ENCODE results near the gene ABCA3.

The ABCA3 gene

GRCh38 chr16:2233046-2233775 lies 107.3 kb downstream of the ABCA3 start:
- H3K36me3 ChIP-seq (ENCODE audit: control insufficient read depth, insufficient read depth, low read length): peaks cover 43% of the 10 kb centered on the region
- DNase-seq (ENCODE audit: extremely low read depth, insufficient read length): no peak
- no peak for TF ChIP-seq CTCF (IDR thresholded peaks at IDR 0.05; ENCODE audit: insufficient read depth, low read length, poor library complexity, severe bottlenecking)
- no peak overlapping the region for H3K4me3 ChIP-seq (replicated peaks; ENCODE audit: low read depth, low read length)
- no peaks in the 10 kb centered on the region for H3K27me3 ChIP-seq (replicated peaks; ENCODE audit: control insufficient read depth, insufficient read depth, low read length)

DNA sequence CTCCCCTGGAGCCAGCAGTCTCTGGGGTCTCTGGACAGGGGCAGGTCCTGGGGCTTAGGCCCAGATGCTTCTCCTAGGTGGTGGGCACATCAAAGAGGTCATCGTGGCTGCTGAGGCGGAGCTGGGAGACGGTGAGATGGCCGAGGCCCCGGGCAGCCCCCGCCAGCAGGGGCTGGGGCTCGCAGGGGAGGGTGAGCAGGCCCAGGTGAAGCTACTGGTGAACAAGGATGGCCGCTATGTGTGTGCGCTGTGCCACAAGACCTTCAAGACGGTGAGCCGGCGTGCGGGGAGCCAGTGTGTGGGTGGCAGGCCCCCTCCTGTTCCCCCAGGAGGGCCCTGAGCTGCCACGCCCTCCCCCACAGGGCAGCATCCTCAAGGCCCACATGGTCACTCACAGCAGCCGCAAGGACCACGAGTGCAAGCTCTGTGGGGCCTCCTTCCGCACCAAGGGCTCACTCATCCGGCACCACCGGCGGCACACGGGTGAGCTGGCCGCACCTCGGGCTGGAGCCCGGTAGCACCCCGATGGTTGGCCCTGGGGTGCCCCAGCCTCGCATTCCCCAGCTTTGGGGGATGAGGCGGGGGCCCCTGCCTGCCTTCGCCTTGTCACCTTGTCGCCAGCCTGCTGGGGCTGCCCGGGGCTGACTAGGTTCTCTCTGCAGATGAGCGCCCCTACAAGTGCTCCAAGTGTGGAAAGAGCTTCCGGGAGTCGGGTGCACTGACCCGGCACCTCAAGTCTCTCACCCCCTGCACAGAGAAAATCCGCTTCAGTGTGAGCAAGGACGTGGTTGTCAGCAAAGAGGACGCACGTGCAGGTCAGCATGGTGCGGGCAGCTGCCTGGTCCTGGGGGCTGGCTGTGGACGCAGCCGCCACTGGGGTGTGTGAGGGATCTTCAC lies 108.2 kb downstream of the ABCA3 start:
- H3K27me3 ChIP-seq (replicated peaks; ENCODE audit: control insufficient read depth, insufficient read depth, low read length): no peaks in the 10 kb centered on the region
- no peak for DNase-seq (ENCODE audit: extremely low read depth, insufficient read length)
- H3K4me3 ChIP-seq (replicated peaks; ENCODE audit: low read depth, low read length): no peak overlapping the region
- peaks cover 44% of the 10 kb centered on the region for H3K36me3 ChIP-seq (ENCODE audit: control insufficient read depth, insufficient read depth, low read length)
- TF ChIP-seq CTCF (IDR thresholded peaks at IDR 0.05; ENCODE audit: insufficient read depth, low read length, poor library complexity, severe bottlenecking): no peak

DNA sequence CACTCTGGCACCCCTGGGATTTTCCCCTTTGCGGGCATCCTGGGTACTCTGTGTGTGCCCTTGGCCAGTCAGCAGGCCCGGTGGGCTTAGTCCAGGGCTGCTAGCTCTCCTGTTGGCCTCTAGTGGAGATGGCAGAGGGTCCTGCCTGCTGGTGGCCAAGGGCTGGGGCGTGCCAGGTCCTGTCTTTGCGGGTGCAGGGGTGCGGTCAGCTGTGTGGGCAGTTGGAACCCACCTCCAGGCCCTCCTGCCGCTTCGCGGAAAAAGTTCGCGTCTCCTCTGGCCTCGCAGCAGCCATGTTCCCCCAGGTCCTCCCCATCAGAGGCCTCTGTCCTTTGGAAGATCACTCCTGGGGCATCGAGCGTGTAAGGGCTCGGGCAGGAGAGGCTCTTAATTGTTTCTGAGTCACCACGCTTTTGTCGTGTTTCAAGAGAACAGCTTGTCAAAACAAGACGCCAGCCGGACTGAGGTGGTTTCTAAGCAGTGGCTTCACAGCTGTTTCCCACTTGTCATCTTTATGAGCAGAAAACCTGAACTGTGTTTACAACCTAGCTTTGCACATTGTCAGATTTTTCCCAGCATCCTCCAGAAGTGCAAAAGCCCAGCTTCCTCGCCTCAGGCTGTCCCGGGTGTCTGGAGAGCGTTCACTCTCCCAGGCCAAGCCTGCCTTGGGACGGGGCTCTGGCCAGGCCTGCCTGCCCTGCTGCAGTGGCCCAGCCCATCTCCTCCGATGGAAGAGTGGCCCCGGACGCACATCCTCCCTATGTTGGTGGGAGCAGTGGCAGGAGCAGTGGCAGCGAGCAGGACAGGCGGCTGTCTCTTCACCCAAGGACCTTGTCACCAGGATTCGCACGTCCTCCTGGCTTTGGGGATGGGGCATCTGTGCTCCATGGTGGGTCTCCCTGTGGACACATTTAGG lies 109.3 kb downstream of the ABCA3 start:
- Histone ChIP-seq H3K4me3 (replicated peaks; ENCODE audit: low read depth, low read length) (no peak overlapping the region), H3K36me3 (ENCODE audit: control insufficient read depth, insufficient read depth, low read length) (peaks cover 46% of the 10 kb centered on the region), H3K27me3 (replicated peaks; ENCODE audit: control insufficient read depth, insufficient read depth, low read length) (no peaks in the 10 kb centered on the region)
- TF ChIP-seq CTCF (IDR thresholded peaks at IDR 0.05; ENCODE audit: insufficient read depth, low read length, poor library complexity, severe bottlenecking): no peak
- no peak for DNase-seq (ENCODE audit: extremely low read depth, insufficient read length)

DNA sequence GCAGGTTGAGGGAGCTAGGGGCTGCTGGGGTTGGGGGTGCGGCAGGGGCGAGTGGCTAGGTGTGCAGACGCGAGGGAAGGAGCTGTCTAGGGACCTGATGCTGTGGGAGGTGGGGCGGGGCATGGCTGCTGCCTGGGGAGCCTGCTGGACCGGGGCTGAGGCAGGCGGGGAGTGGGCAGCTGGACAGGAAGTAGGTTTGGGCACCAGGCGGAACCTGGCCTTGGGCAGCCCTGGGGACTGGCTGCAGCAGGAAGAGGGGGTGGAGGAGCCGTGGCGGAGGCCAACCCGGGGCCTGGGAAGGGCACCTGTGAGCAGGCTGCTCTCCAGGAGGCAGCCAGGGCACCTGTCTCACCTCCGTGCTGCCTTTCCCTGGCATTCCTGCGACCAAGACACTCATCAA lies 110.2 kb downstream of the ABCA3 start:
- no peaks in the 10 kb centered on the region for H3K27me3 ChIP-seq (replicated peaks; ENCODE audit: control insufficient read depth, insufficient read depth, low read length)
- no peak overlapping the region for H3K4me3 ChIP-seq (replicated peaks; ENCODE audit: low read depth, low read length)
- no peak for DNase-seq (ENCODE audit: extremely low read depth, insufficient read length)
- TF ChIP-seq CTCF (IDR thresholded peaks at IDR 0.05; ENCODE audit: insufficient read depth, low read length, poor library complexity, severe bottlenecking): no peak
- H3K36me3 ChIP-seq (ENCODE audit: control insufficient read depth, insufficient read depth, low read length): peaks cover 46% of the 10 kb centered on the region

DNA sequence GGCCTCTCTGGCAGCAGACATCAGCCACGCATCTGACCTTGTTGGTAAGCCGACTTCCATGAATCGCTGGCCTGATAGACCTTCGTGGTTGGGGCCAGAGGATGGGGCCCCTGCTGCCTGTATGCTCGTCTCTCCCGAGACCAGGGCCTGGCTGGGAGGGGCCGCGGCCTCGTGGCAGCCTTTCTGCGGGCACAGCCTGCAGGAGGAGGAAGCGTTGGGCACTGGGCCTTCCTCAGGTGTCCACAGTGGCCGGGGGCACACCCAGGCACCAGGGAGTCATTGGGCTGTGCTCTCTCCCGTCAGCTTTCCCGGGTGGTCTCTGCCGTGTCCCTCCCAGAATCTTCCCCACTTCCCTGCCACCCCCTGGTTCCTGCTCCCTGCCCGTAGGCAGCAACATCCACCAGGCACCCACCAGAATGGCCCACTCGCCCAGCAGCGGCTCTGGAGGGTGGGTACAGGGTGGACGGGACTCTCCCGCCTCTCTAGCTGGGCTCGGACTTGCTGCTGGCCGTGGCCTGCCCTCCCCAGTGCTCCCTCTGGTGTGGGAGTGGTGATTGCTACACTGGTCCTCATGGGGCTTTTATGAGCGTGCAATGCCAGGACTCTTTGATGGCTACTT lies 110.8 kb downstream of the ABCA3 start:
- Histone ChIP-seq H3K27me3 (replicated peaks; ENCODE audit: control insufficient read depth, insufficient read depth, low read length) (no peaks in the 10 kb centered on the region), H3K4me3 (replicated peaks; ENCODE audit: low read depth, low read length) (no peak overlapping the region), H3K36me3 (ENCODE audit: control insufficient read depth, insufficient read depth, low read length) (peaks cover 41% of the 10 kb centered on the region)
- TF ChIP-seq CTCF (IDR thresholded peaks at IDR 0.05; ENCODE audit: insufficient read depth, low read length, poor library complexity, severe bottlenecking): no peak
- DNase-seq (ENCODE audit: extremely low read depth, insufficient read length): no peak

All from GM06990 (cell line).